NCI-H128 (cell line): ENCODE results near the gene IRAG1.

Experiments used
- DNase-seq: peaks from one replicate; lab custom pipeline; 2025; ENCODE audit not compliant: unreplicated experiment; lab: John Stamatoyannopoulos, UW

IRAG1 gene

GRCh38 chr11:10693509-10694081 is at the start of gene IRAG1:
TSS of gene IRAG1 (minus strand) at chr11:10693755. CDS start at chr11:10693602, 153 bp downstream.
- DNase-seq: no peak

GRCh38 chr11:10742460-10743208 is 49.1 kb upstream of the IRAG1 start:
- no peak for DNase-seq

GRCh38 chr11:10735481-10736475 is 42.2 kb upstream of the IRAG1 start:
- DNase-seq: peak; percentile 83

- no peak for DNase-seq
Measured at GRCh38 chr11:10731064-10731680, 37.6 kb upstream of the IRAG1 start.

GRCh38 chr11:10730151-10730550 is 36.6 kb upstream of the IRAG1 start:
- no peak for DNase-seq

GRCh38 chr11:10728789-10729472 is 35.4 kb upstream of the IRAG1 start:
- DNase-seq: no peak

- no peak for DNase-seq
Measured at GRCh38 chr11:10728154-10728553, 34.6 kb upstream of the IRAG1 start.

- no peak for DNase-seq
Measured at GRCh38 chr11:10727146-10727851, 33.7 kb upstream of the IRAG1 start.

GRCh38 chr11:10725907-10726253 is 32.3 kb upstream of the IRAG1 start:
- DNase-seq: no peak

- DNase-seq: no peak
Measured at GRCh38 chr11:10725114-10725906, 31.8 kb upstream of the IRAG1 start.

- DNase-seq: no peak
Measured at GRCh38 chr11:10722307-10722706, 28.8 kb upstream of the IRAG1 start.

GRCh38 chr11:10720881-10721376 is 27.4 kb upstream of the IRAG1 start:
- DNase-seq: no peak

GRCh38 chr11:10719616-10720015 is 26.1 kb upstream of the IRAG1 start:
- DNase-seq: no peak

GRCh38 chr11:10716543-10717259 is 23.1 kb upstream of the IRAG1 start:
- DNase-seq: no peak

- DNase-seq: no peak
Measured at GRCh38 chr11:10716122-10716521, 22.6 kb upstream of the IRAG1 start.

- DNase-seq: no peak
Measured at GRCh38 chr11:10715571-10715970, 22.0 kb upstream of the IRAG1 start.

GRCh38 chr11:10709299-10710086 is 15.9 kb upstream of the IRAG1 start:
- DNase-seq: no peak

- no peak for DNase-seq
Measured at GRCh38 chr11:10708131-10708530, 14.6 kb upstream of the IRAG1 start.
